MCF 10A (cell line): ENCODE data around the gene EGR4. TPM values are rescaled to one million over a fixed set of nuclear protein-coding genes. Genes with fewer than 3 reads are reported as not detected.

ENCODE experiments used
- BruUV-seq: library from RNA; stranded (reverse); fragments of 400-500 nt; replicated peaks from 2 replicates; lab custom pipeline; 2021; lab: Mats Ljungman, UMichigan
- CTCF ChIA-PET: fragments of 300-600 bp; sonication (Branson Sonifier 250); formaldehyde crosslinking; extraction: SDS; loops from one replicate; lab custom pipeline; 2021; ENCODE audit warnings: antibody characterized with exemption, inconsistent platforms; lab: Yijun Ruan, JAX
- POLR2A ChIA-PET: fragments of 300-600, 350-650 bp; sonication (Branson Sonifier 250); formaldehyde crosslinking; extraction: SDS; loops from one replicate; lab custom pipeline; 2020; ENCODE audit warnings: antibody characterized with exemption, inconsistent platforms; lab: Yijun Ruan, JAX
- DNase-seq: peaks from one replicate; pipeline ENCODE4 v3.0.0-alpha.2; 2018; ENCODE audit not compliant: unreplicated experiment
- H3K27ac Mint-ChIP-seq: one replicate; pipeline ENCODE4 v1.8.0; 2022; ENCODE audit warnings: mild to moderate bottlenecking, low read depth, mixed read lengths; ENCODE audit not compliant: unreplicated experiment
- H3K27me3 Mint-ChIP-seq: one replicate; pipeline ENCODE4 v1.8.0; 2022; ENCODE audit warnings: mixed read lengths; ENCODE audit not compliant: insufficient read depth, unreplicated experiment
- H3K36me3 Mint-ChIP-seq: one replicate; pipeline ENCODE4 v1.8.0; 2022; ENCODE audit warnings: mild to moderate bottlenecking, moderate library complexity, mixed read lengths; ENCODE audit not compliant: insufficient read depth, unreplicated experiment
- H3K4me1 Mint-ChIP-seq: one replicate; pipeline ENCODE4 v1.8.0; 2022; ENCODE audit warnings: mixed read lengths; ENCODE audit not compliant: insufficient read depth, unreplicated experiment
- H3K4me3 Mint-ChIP-seq: one replicate; pipeline ENCODE4 v1.8.0; 2022; ENCODE audit warnings: mild to moderate bottlenecking, moderate library complexity, mixed read lengths; ENCODE audit not compliant: unreplicated experiment
- H3K9me3 Mint-ChIP-seq: one replicate; pipeline ENCODE4 v1.8.0; 2022; ENCODE audit warnings: mixed read lengths; ENCODE audit not compliant: unreplicated experiment
- intact Hi-C: fragments of 100-400 bp; cut with micrococcal nuclease; formaldehyde crosslinking; loops from 2 replicates; pipeline ENCODE4 v1.14.1; 2022
- total RNA-seq: library from RNA; stranded (reverse); gene quantifications from 2 replicates; pipeline ENCODE4 v1.2.3, GENCODE V29; 2022
- TF ChIP-seq, protein P1 (sequence below): fragments of 200-600 bp; IDR thresholded peaks from one replicate; pipeline ENCODE4 v1.8.0; 2022; ENCODE audit warnings: antibody characterized with exemption, mild to moderate bottlenecking; ENCODE audit not compliant: unreplicated experiment

The EGR4 gene
- total RNA-seq, 1 experiment from 2014 or later: 0.37 TPM

GRCh38 chr2:73284296-73285158, 8.8 kb downstream of the EGR4 start, which contains the start of gene FBXO41:
Gene FBXO41 (minus strand): TSS chr2:73284478. CDS start chr2:73269630, 14,848 bp downstream.
- peak; percentile 31 for DNase-seq
- Mint-ChIP-seq H3K4me3 (peak within 1 kb of the TSS; percentile 59), H3K27me3 (peaks cover 32% of the 10 kb centered on the region), H3K27ac (no peak within 1 kb of the TSS), H3K4me1 (peaks cover 5% of the 10 kb centered on the region), H3K9me3 (no peaks in the 10 kb centered on the region), H3K36me3 (no peaks in the 10 kb centered on the region)
- intact Hi-C loops: no loop called here
- ChIA-PET CTCF (interaction anchor here (1.0 to 1.2 kb wide), 2 partner anchors 11 to 72 kb away, joined by 3 to 5 read pairs; no protein-coding TSS in a partner anchor), POLR2A (interaction anchor here (1.5 kb wide), 1 partner anchor 9 kb away, joined by 4 read pairs; the partner anchor contains the start of gene EGR4)
- no TSS peak for BruUV-seq
- TF ChIP-seq, protein P1, sequence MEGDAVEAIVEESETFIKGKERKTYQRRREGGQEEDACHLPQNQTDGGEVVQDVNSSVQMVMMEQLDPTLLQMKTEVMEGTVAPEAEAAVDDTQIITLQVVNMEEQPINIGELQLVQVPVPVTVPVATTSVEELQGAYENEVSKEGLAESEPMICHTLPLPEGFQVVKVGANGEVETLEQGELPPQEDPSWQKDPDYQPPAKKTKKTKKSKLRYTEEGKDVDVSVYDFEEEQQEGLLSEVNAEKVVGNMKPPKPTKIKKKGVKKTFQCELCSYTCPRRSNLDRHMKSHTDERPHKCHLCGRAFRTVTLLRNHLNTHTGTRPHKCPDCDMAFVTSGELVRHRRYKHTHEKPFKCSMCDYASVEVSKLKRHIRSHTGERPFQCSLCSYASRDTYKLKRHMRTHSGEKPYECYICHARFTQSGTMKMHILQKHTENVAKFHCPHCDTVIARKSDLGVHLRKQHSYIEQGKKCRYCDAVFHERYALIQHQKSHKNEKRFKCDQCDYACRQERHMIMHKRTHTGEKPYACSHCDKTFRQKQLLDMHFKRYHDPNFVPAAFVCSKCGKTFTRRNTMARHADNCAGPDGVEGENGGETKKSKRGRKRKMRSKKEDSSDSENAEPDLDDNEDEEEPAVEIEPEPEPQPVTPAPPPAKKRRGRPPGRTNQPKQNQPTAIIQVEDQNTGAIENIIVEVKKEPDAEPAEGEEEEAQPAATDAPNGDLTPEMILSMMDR: no peak

- intact Hi-C loops: no loop called here
- Mint-ChIP-seq H3K4me3 (peak overlapping the region; percentile 59), H3K27me3 (peaks cover 29% of the 10 kb centered on the region), H3K36me3 (no peaks in the 10 kb centered on the region), H3K9me3 (no peaks in the 10 kb centered on the region), H3K27ac (no peak overlapping the region), H3K4me1 (peaks cover 11% of the 10 kb centered on the region)
- DNase-seq: no peak
- no TSS peak for BruUV-seq
- TF ChIP-seq, protein P1: no peak
- POLR2A ChIA-PET: interaction anchor here (1.0 to 1.5 kb wide), 2 partner anchors 10 to 30 kb away, joined by 3 to 4 read pairs; partner anchors contain the start of gene EGR4
- CTCF ChIA-PET: interaction anchor here (1.2 kb wide), 1 partner anchor 71 kb away, joined by 3 read pairs; no protein-coding TSS in a partner anchor
Measured at GRCh38 chr2:73283545-73284295, 9.6 kb downstream of the EGR4 start.

DNA sequence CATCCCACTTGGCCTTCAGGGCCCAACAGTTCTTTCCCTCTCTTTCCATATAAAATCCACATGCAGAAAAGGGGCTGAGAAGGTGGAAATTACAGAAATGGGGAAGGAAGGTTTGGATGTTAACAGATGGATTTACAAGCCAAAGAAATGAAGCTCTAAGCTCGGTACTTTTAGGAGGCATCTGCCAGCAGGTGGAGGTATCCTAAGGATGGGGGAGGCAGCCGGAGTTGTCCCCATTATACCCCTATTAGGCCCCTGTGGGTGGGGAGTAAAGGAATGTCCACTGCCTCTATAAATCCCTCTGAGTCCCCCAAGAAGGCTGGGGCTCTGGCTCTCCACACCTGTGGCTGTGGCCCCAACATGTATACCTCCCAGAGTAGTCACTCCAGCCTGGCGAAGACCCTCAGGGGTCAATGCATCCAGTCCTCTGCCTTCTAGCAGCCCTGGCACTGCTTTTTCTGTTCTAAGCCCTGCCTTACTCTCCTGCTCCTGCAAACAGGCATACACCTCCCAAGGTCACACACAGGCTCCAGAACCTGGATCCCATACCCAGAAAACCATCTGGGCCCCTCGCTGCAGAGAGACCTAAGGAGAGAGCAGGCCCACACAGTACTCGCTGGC, 10.3 kb downstream of the EGR4 start:
- CTCF ChIA-PET: no interaction called here
- Mint-ChIP-seq H3K4me1 (peaks cover 12% of the 10 kb centered on the region), H3K4me3 (peak overlapping the region; percentile 59), H3K27ac (no peak overlapping the region), H3K27me3 (peaks cover 26% of the 10 kb centered on the region), H3K36me3 (no peaks in the 10 kb centered on the region), H3K9me3 (no peaks in the 10 kb centered on the region)
- intact Hi-C loops: no loop called here
- TF ChIP-seq, protein P1: no peak
- BruUV-seq: TSS peak; percentile 24
- POLR2A ChIA-PET: interaction anchor here (1.0 kb wide), 1 partner anchor 29 kb away, joined by 3 read pairs; no protein-coding TSS in a partner anchor
- DNase-seq: no peak
